Measurements from ENCODE around the gene PNPT1. TPM values are rescaled to one million over a fixed set of nuclear protein-coding genes. Genes with fewer than 3 reads are reported as not detected.

Gene PNPT1
- total RNA-seq, 1 donor = 22.8 TPM

DNA sequence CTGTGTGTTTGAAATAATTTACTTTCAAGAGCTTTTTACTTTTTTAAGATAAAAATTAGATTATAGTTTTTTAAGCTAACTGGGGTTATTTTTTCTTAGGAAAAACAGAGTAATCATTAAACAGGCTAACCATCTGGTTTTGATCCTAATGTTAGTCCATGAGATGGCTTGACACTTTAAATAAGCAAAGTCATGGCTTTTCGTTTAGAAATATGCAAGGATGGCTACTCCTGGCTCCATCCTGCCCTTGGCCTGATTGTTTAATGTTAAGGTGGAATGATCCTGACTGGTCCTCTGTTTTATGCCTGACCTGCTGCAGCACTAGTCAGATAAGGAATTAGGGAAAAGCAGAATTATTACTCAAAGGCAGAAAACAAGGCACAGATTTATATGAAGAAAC, 39.7 kb upstream of the PNPT1 start:
- no peaks in the 10 kb centered on the region for H3K79me2 ChIP-seq (ENCODE audit: insufficient read depth, low read length)
- peaks cover 12% of the 10 kb centered on the region for H3K4me1 ChIP-seq (ENCODE audit: insufficient read depth, low read length)
- no peaks in the 10 kb centered on the region for H4K20me1 ChIP-seq (ENCODE audit: insufficient read depth, low read length)
- no peak overlapping the region for H3K4me2 ChIP-seq (ENCODE audit: insufficient read depth, low read length)
- no peak overlapping the region for H3K4me3 ChIP-seq (ENCODE audit: insufficient read depth, low read length)
- no peaks in the 10 kb centered on the region for H3K9me3 ChIP-seq (ENCODE audit: low read depth, low read length)
- H2AFZ ChIP-seq (ENCODE audit: low read length) = no peak overlapping the region
- no peaks in the 10 kb centered on the region for H3K36me3 ChIP-seq (ENCODE audit: insufficient read depth, low read length)
- DNase-seq (ENCODE audit: insufficient read length, low spot score, missing footprints) = peak; percentile 23
- no peaks in the 10 kb centered on the region for H3K27me3 ChIP-seq (ENCODE audit: insufficient read depth, low read length)
- TF ChIP-seq CTCF (IDR thresholded peaks at IDR 0.05; ENCODE audit: extremely low read depth, low read depth, low read length) = no peak
- no peak overlapping the region for H3K27ac ChIP-seq (ENCODE audit: low read depth, low read length)

DNA sequence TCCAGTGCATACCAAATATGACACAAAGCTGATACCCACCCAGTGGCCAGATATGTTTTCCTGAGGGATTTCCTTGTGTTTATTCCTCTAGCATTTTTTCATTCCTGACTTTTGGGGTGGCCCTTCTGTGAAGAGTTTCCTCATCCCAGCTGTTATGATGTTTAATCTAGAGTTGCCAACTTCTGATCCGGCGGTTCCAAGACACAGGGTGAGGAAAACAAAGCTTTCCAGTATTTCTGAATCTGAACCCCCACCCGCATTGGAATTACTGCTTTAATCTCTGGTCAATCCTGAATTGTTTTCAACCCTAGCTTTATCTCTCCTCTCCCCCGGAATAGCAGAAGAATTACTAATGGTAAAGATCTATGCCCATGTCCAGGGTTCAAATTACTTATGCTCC, 39.2 kb upstream of the PNPT1 start:
- H3K79me2 ChIP-seq (ENCODE audit: insufficient read depth, low read length) = no peaks in the 10 kb centered on the region
- peak overlapping the region; percentile 6 for H3K4me2 ChIP-seq (ENCODE audit: insufficient read depth, low read length)
- H2AFZ ChIP-seq (ENCODE audit: low read length) = no peak overlapping the region
- TF ChIP-seq CTCF (IDR thresholded peaks at IDR 0.05; ENCODE audit: extremely low read depth, low read depth, low read length) = no peak
- H4K20me1 ChIP-seq (ENCODE audit: insufficient read depth, low read length) = no peaks in the 10 kb centered on the region
- peak overlapping the region; percentile 20 for H3K27ac ChIP-seq (ENCODE audit: low read depth, low read length)
- no peaks in the 10 kb centered on the region for H3K36me3 ChIP-seq (ENCODE audit: insufficient read depth, low read length)
- peaks cover 12% of the 10 kb centered on the region for H3K4me1 ChIP-seq (ENCODE audit: insufficient read depth, low read length)
- H3K4me3 ChIP-seq (ENCODE audit: insufficient read depth, low read length) = no peak overlapping the region
- H3K9me3 ChIP-seq (ENCODE audit: low read depth, low read length) = no peaks in the 10 kb centered on the region
- no peak for DNase-seq (ENCODE audit: insufficient read length, low spot score, missing footprints)
- no peaks in the 10 kb centered on the region for H3K27me3 ChIP-seq (ENCODE audit: insufficient read depth, low read length)

GRCh38 chr2:55729136-55729685, 35.6 kb upstream of the PNPT1 start:
- H3K27ac ChIP-seq (ENCODE audit: low read depth, low read length) = no peak overlapping the region
- no peaks in the 10 kb centered on the region for H4K20me1 ChIP-seq (ENCODE audit: insufficient read depth, low read length)
- H3K4me2 ChIP-seq (ENCODE audit: insufficient read depth, low read length) = no peak overlapping the region
- H3K79me2 ChIP-seq (ENCODE audit: insufficient read depth, low read length) = no peaks in the 10 kb centered on the region
- no peaks in the 10 kb centered on the region for H3K36me3 ChIP-seq (ENCODE audit: insufficient read depth, low read length)
- no peaks in the 10 kb centered on the region for H3K27me3 ChIP-seq (ENCODE audit: insufficient read depth, low read length)
- no peak for DNase-seq (ENCODE audit: insufficient read length, low spot score, missing footprints)
- H3K4me3 ChIP-seq (ENCODE audit: insufficient read depth, low read length) = no peak overlapping the region
- H2AFZ ChIP-seq (ENCODE audit: low read length) = no peak overlapping the region
- no peak for TF ChIP-seq CTCF (IDR thresholded peaks at IDR 0.05; ENCODE audit: extremely low read depth, low read depth, low read length)
- H3K9me3 ChIP-seq (ENCODE audit: low read depth, low read length) = no peaks in the 10 kb centered on the region
- peaks cover 4% of the 10 kb centered on the region for H3K4me1 ChIP-seq (ENCODE audit: insufficient read depth, low read length)

GRCh38 chr2:55721596-55722215, 28.1 kb upstream of the PNPT1 start:
- Histone ChIP-seq H3K4me3 (ENCODE audit: insufficient read depth, low read length) (no peak overlapping the region), H3K4me1 (ENCODE audit: insufficient read depth, low read length) (peaks cover 2% of the 10 kb centered on the region), H3K36me3 (ENCODE audit: insufficient read depth, low read length) (no peaks in the 10 kb centered on the region), H3K4me2 (ENCODE audit: insufficient read depth, low read length) (no peak overlapping the region), H3K27ac (ENCODE audit: low read depth, low read length) (no peak overlapping the region), H3K9me3 (ENCODE audit: low read depth, low read length) (no peaks in the 10 kb centered on the region), H4K20me1 (ENCODE audit: insufficient read depth, low read length) (no peaks in the 10 kb centered on the region), H3K79me2 (ENCODE audit: insufficient read depth, low read length) (no peaks in the 10 kb centered on the region), H3K27me3 (ENCODE audit: insufficient read depth, low read length) (no peaks in the 10 kb centered on the region), H2AFZ (ENCODE audit: low read length) (no peak overlapping the region)
- DNase-seq (ENCODE audit: insufficient read length, low spot score, missing footprints) = no peak
- TF ChIP-seq CTCF (IDR thresholded peaks at IDR 0.05; ENCODE audit: extremely low read depth, low read depth, low read length) = no peak
